Smooth muscle cell (in vitro differentiated cells): ENCODE results near the gene SLC25A13. TPM values are rescaled to one million over a fixed set of nuclear protein-coding genes. Genes with fewer than 3 reads are reported as not detected.

ENCODE experiments used
- DNase-seq: peaks from one replicate; lab custom pipeline; 2025; ENCODE audit not compliant: unreplicated experiment; lab: John Stamatoyannopoulos, UW
- H2AFZ ChIP-seq: fragments of 200-600 bp; sonication (generic); 2 replicates; pipeline ENCODE4 v1.6.0; 2016; ENCODE audit warnings: antibody characterized with exemption, low read depth, mild to moderate bottlenecking
- H3F3A ChIP-seq: fragments of 200-600 bp; sonication (generic); 2 replicates; pipeline ENCODE4 v1.6.0; 2017; ENCODE audit warnings: antibody characterized with exemption, low read depth
- H3K27ac ChIP-seq: fragments of 200-600 bp; sonication (generic); 2 replicates; pipeline ENCODE4 v1.5.1; 2016; ENCODE audit warnings: low read depth, mild to moderate bottlenecking
- H3K27me3 ChIP-seq: fragments of 200-600 bp; sonication (generic); 2 replicates; pipeline ENCODE4 v1.6.1; 2016; ENCODE audit warnings: low read depth, mild to moderate bottlenecking
- H3K36me3 ChIP-seq: fragments of 200-600 bp; sonication (generic); 2 replicates; pipeline ENCODE4 v1.5.1; 2016; ENCODE audit warnings: low read depth
- H3K4me1 ChIP-seq: fragments of 200-600 bp; sonication (generic); 2 replicates; pipeline ENCODE4 v1.5.1; 2016; ENCODE audit warnings: low read depth
- H3K4me2 ChIP-seq: fragments of 200-600 bp; sonication (generic); 2 replicates; pipeline ENCODE4 v1.6.0; 2016; ENCODE audit warnings: mild to moderate bottlenecking
- H3K4me3 ChIP-seq: fragments of 200-600 bp; sonication (generic); 2 replicates; pipeline ENCODE4 v1.5.1; 2016; ENCODE audit warnings: mild to moderate bottlenecking
- H3K79me2 ChIP-seq: fragments of 200-600 bp; sonication (generic); 2 replicates; pipeline ENCODE4 v1.6.0; 2016; ENCODE audit warnings: low read depth, mild to moderate bottlenecking
- H3K9ac ChIP-seq: fragments of 200-600 bp; sonication (generic); 2 replicates; pipeline ENCODE4 v1.6.0; 2016; ENCODE audit warnings: low read depth
- H3K9me3 ChIP-seq: fragments of 200-600 bp; sonication (generic); replicated peaks from 2 replicates; pipeline ENCODE4 v1.5.1; 2016; ENCODE audit warnings: low read depth
- H4K20me1 ChIP-seq: fragments of 200-600 bp; sonication (generic); 2 replicates; pipeline ENCODE4 v1.6.0; 2016; ENCODE audit warnings: low read depth
- WGBS: methylation state at CpG from one replicate; pipeline ENCODE4 v1.1.7; 2016; ENCODE audit warnings: low lambda C conversion rate; 5-methylcytosine and 5-hydroxymethylcytosine counted together
- polyA plus RNA-seq: library from polyadenylated mRNA; unstranded; fragments of >200 nt; fragmentation: Nextera tagmentation; extraction: Ambion mirVana; gene quantifications from 2 replicates; pipeline ENCODE4 v1.2.1, GENCODE V29; 2016
- total RNA-seq: library from RNA; depleted of rRNA; stranded (reverse); fragments of >200 nt; gene quantifications from 2 replicates; pipeline ENCODE4 v1.2.3, GENCODE V29; 2014
- TF ChIP-seq, protein P1 (sequence below): fragments of 200-600 bp; sonication (generic); IDR thresholded peaks from 2 replicates; pipeline ENCODE4 v1.5.1; 2017; ENCODE audit warnings: borderline replicate concordance, mild to moderate bottlenecking, antibody characterized with exemption; ENCODE audit not compliant: insufficient read depth, poor library complexity, severe bottlenecking

SLC25A13 gene
- total and polyA plus RNA-seq, 2 experiments from 2014 or later: 28.0 to 48.2 TPM

DNA sequence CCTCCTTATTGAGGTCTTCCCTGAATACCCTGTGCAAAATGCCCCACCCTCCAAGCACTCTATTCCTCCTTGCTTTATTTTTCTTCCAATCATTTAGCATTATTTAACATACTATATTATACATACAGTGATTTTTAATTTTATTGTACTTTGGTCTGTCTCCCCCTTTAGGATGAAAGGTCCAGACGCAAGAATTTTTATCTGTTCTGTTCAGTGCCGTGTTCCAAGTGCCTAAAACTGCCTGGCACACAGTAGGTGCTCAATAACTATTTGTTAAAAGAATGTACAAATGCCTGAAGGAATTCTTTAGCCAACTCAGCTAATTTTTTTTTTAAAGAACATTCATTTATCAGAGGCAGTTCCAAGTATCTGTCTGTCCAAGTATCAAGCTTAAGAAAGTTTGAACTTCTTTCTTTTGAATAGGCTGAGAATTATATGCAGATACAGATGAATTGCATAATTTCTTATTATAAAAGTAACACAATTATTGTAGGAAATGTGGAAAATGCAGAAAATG, 34.1 kb upstream of the SLC25A13 start:
- WGBS: 72% methylated on average over 2 of the region's 2 CpGs
- H3K36me3 ChIP-seq: no peaks in the 10 kb centered on the region

DNA sequence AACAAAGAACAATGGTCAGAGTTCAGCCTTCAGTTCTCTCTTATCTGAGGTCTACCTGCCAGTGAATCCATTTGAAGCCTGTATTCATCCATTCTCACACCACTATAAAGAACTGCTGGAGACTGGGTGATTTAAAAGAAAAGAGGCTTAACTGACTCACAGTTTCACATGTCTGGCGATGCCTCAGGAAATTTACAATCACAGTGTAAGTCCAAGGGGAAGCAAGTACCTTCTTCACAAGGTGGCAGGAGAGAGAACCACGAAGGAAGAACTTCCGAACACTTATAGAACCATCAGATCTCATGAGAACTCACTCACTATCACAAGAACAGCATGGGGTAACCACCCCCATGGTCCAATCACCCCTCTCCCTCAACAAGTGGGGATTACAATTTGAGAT, 33.0 kb upstream of the SLC25A13 start:
- TF ChIP-seq, protein P1, sequence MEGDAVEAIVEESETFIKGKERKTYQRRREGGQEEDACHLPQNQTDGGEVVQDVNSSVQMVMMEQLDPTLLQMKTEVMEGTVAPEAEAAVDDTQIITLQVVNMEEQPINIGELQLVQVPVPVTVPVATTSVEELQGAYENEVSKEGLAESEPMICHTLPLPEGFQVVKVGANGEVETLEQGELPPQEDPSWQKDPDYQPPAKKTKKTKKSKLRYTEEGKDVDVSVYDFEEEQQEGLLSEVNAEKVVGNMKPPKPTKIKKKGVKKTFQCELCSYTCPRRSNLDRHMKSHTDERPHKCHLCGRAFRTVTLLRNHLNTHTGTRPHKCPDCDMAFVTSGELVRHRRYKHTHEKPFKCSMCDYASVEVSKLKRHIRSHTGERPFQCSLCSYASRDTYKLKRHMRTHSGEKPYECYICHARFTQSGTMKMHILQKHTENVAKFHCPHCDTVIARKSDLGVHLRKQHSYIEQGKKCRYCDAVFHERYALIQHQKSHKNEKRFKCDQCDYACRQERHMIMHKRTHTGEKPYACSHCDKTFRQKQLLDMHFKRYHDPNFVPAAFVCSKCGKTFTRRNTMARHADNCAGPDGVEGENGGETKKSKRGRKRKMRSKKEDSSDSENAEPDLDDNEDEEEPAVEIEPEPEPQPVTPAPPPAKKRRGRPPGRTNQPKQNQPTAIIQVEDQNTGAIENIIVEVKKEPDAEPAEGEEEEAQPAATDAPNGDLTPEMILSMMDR: no peak
- H4K20me1 ChIP-seq: no peaks in the 10 kb centered on the region
- no peak overlapping the region for H2AFZ ChIP-seq
- H3K79me2 ChIP-seq: no peaks in the 10 kb centered on the region
- DNase-seq: no peak
- H3K9me3 ChIP-seq: no peaks in the 10 kb centered on the region
- no peaks in the 10 kb centered on the region for H3K4me1 ChIP-seq
- no peak overlapping the region for H3K4me2 ChIP-seq
- no peak overlapping the region for H3K4me3 ChIP-seq
- no peaks in the 10 kb centered on the region for H3K36me3 ChIP-seq
- 51% methylated on average over 3 of the region's 3 CpGs for WGBS
- no peaks in the 10 kb centered on the region for H3F3A ChIP-seq
- no peak overlapping the region for H3K9ac ChIP-seq
- no peak overlapping the region for H3K27ac ChIP-seq
- no peaks in the 10 kb centered on the region for H3K27me3 ChIP-seq

More for the DNA sequence above, 34.1 kb upstream of the SLC25A13 start:
- TF ChIP-seq, protein P1: no peak
- Histone ChIP-seq H3K4me3 (no peak overlapping the region), H3F3A (no peaks in the 10 kb centered on the region), H3K9ac (no peak overlapping the region), H3K4me2 (no peak overlapping the region), H3K79me2 (no peaks in the 10 kb centered on the region), H4K20me1 (no peaks in the 10 kb centered on the region), H3K9me3 (no peaks in the 10 kb centered on the region), H2AFZ (no peak overlapping the region), H3K4me1 (no peaks in the 10 kb centered on the region), H3K27ac (no peak overlapping the region), H3K27me3 (no peaks in the 10 kb centered on the region)
- no peak for DNase-seq

DNA sequence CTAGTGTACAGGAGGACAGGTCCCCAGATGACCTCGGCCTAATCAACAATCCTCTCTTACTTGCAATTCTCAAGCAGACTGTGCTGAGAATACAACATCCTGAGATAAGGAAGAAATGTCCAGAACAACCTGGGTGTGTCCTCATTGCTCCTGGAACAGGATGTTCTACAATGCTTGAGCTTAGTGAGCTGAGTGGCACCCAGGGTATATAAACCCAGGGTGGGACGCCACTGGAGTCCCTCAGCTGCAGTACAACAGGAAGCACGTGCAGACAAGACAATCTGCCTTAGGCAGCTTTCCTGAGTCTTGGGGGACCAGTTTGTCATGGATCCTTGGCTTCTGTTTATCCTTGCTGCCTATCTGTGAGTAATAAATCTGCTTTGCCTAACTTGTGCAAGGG, 27.7 kb upstream of the SLC25A13 start:
- no peak overlapping the region for H3K4me2 ChIP-seq
- no peak for DNase-seq
- 78% methylated on average over 3 of the region's 3 CpGs for WGBS

More for the DNA sequence above, 27.7 kb upstream of the SLC25A13 start:
- Histone ChIP-seq H3K27ac (no peak overlapping the region), H3K9me3 (no peaks in the 10 kb centered on the region), H3F3A (no peaks in the 10 kb centered on the region), H3K36me3 (no peaks in the 10 kb centered on the region), H3K79me2 (no peaks in the 10 kb centered on the region), H3K27me3 (no peaks in the 10 kb centered on the region), H3K4me1 (no peaks in the 10 kb centered on the region), H3K9ac (no peak overlapping the region), H3K4me3 (no peak overlapping the region), H2AFZ (no peak overlapping the region), H4K20me1 (no peaks in the 10 kb centered on the region)
- TF ChIP-seq, protein P1: no peak
